Measurements from ENCODE around the gene BDKRB1.

The BDKRB1 gene

DNA sequence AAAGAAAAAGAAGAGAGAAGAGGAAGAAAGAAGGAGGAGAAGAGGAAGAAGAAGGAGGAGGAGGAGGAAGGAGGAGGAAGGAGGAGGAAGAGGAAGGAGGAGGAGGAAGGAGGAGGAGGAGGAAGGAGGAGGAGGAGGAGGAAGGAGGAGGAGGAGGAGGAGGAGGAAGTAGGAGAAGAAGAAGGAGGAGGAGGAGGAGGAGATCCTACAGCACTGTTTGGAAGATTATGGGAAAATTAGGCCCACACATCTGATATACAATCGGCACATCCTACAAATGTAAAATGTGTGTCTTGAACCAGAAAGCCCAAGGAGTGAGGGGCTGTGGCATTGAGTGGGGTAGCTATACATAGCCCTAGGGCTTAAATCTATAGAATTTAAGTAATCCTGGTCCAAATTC is 39.4 kb upstream of the BDKRB1 start:
- Histone ChIP-seq H3K27ac (ENCODE audit: low read depth, low read length) (no peak overlapping the region), H3K4me3 (ENCODE audit: insufficient read depth, low read length, poor library complexity, severe bottlenecking) (no peak overlapping the region), H2AFZ (ENCODE audit: low read depth, low read length, severe bottlenecking) (no peak overlapping the region), H3K4me2 (ENCODE audit: low read depth, low read length, poor library complexity, severe bottlenecking) (no peak overlapping the region), H3F3A (ENCODE audit: insufficient read depth) (no peaks in the 10 kb centered on the region), H3K79me2 (ENCODE audit: insufficient read depth, low read length) (no peaks in the 10 kb centered on the region), H4K20me1 (ENCODE audit: low read depth, low read length) (no peaks in the 10 kb centered on the region), H3K9me3 (ENCODE audit: insufficient read depth, low read length) (no peaks in the 10 kb centered on the region), H3K27me3 (ENCODE audit: low read length) (no peaks in the 10 kb centered on the region), H3K9ac (ENCODE audit: low read length) (no peak overlapping the region), H3K36me3 (ENCODE audit: low read length) (no peaks in the 10 kb centered on the region), H3K9me2 (replicated peaks; ENCODE audit: insufficient read depth, low read length) (no peaks in the 10 kb centered on the region)
- no peak for TF ChIP-seq CTCF (IDR thresholded peaks at IDR 0.05; ENCODE audit: insufficient read depth, low read length, poor library complexity, severe bottlenecking)
- TF ChIP-seq EZH2phosphoT487 (conservative IDR thresholded peaks at IDR 0.05; ENCODE audit: low read length) = no peak

GRCh38 chr14:96217376-96217913 is 38.6 kb upstream of the BDKRB1 start:
- H3K36me3 ChIP-seq (ENCODE audit: low read length) = no peaks in the 10 kb centered on the region
- no peaks in the 10 kb centered on the region for H3K27me3 ChIP-seq (ENCODE audit: low read length)
- no peaks in the 10 kb centered on the region for H3K9me3 ChIP-seq (ENCODE audit: insufficient read depth, low read length)
- no peaks in the 10 kb centered on the region for H4K20me1 ChIP-seq (ENCODE audit: low read depth, low read length)
- H3K4me3 ChIP-seq (ENCODE audit: insufficient read depth, low read length, poor library complexity, severe bottlenecking) = no peak overlapping the region
- no peak overlapping the region for H3K9ac ChIP-seq (ENCODE audit: low read length)
- H3K4me2 ChIP-seq (ENCODE audit: low read depth, low read length, poor library complexity, severe bottlenecking) = no peak overlapping the region
- H3F3A ChIP-seq (ENCODE audit: insufficient read depth) = no peaks in the 10 kb centered on the region
- no peaks in the 10 kb centered on the region for H3K9me2 ChIP-seq (replicated peaks; ENCODE audit: insufficient read depth, low read length)
- TF ChIP-seq EZH2phosphoT487 (conservative IDR thresholded peaks at IDR 0.05; ENCODE audit: low read length) (no peak), CTCF (IDR thresholded peaks at IDR 0.05; ENCODE audit: insufficient read depth, low read length, poor library complexity, severe bottlenecking) (no peak)
- H3K27ac ChIP-seq (ENCODE audit: low read depth, low read length) = no peak overlapping the region
- H2AFZ ChIP-seq (ENCODE audit: low read depth, low read length, severe bottlenecking) = no peak overlapping the region
- no peaks in the 10 kb centered on the region for H3K79me2 ChIP-seq (ENCODE audit: insufficient read depth, low read length)

DNA sequence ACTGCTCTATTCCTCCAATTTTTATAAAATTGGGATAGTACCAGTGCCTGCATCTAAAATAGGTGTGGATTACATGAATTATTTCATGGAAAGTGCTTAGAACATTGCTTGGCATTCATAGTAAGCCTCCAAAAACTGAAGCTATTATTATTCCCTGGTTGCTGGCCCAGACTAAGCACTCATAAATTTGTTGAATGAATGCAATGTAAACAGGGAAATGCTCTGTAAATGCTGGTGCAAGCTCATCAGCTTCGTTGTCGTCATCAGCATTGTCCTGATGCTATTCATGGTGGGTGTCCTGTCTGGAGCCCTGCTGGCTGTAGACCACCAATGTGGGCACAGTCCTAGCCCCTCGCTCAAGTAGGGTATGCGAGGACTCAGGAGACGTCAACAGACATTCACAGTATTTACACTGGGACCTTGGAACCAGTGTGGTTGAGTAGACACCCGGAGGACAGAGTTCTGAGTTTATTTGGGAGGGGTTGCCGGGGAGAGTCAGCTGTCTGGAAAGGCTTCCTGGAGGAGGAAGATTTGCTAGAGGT is 34.8 kb upstream of the BDKRB1 start:
- no peak overlapping the region for H2AFZ ChIP-seq (ENCODE audit: low read depth, low read length, severe bottlenecking)
- no peak overlapping the region for H3K4me2 ChIP-seq (ENCODE audit: low read depth, low read length, poor library complexity, severe bottlenecking)
- no peaks in the 10 kb centered on the region for H3K27me3 ChIP-seq (ENCODE audit: low read length)
- H3K79me2 ChIP-seq (ENCODE audit: insufficient read depth, low read length) = no peaks in the 10 kb centered on the region
- no peaks in the 10 kb centered on the region for H3F3A ChIP-seq (ENCODE audit: insufficient read depth)
- no peak overlapping the region for H3K4me3 ChIP-seq (ENCODE audit: insufficient read depth, low read length, poor library complexity, severe bottlenecking)
- no peaks in the 10 kb centered on the region for H3K9me2 ChIP-seq (replicated peaks; ENCODE audit: insufficient read depth, low read length)
- H4K20me1 ChIP-seq (ENCODE audit: low read depth, low read length) = no peaks in the 10 kb centered on the region
- H3K27ac ChIP-seq (ENCODE audit: low read depth, low read length) = no peak overlapping the region
- H3K36me3 ChIP-seq (ENCODE audit: low read length) = no peaks in the 10 kb centered on the region
- no peaks in the 10 kb centered on the region for H3K9me3 ChIP-seq (ENCODE audit: insufficient read depth, low read length)
- H3K9ac ChIP-seq (ENCODE audit: low read length) = no peak overlapping the region
- TF ChIP-seq CTCF (IDR thresholded peaks at IDR 0.05; ENCODE audit: insufficient read depth, low read length, poor library complexity, severe bottlenecking) = no peak
- TF ChIP-seq EZH2phosphoT487 (conservative IDR thresholded peaks at IDR 0.05; ENCODE audit: low read length) = no peak
